HUES48 (cell line): ENCODE data around the gene ABCG5.

Experiments
- H3K27ac ChIP-seq: one replicate; pipeline ENCODE4 v1.7.0; 2013; ENCODE audit warnings: low read depth, low read length, inconsistent platforms
- H3K27me3 ChIP-seq: 2 replicates; pipeline ENCODE4 v1.6.1; 2013; ENCODE audit warnings: mild to moderate bottlenecking, low read length; ENCODE audit not compliant: control insufficient read depth, insufficient read depth
- H3K36me3 ChIP-seq: 2 replicates; pipeline ENCODE4 v1.6.1; 2013; ENCODE audit warnings: low read length; ENCODE audit not compliant: control insufficient read depth, insufficient read depth
- H3K4me1 ChIP-seq: 2 replicates; pipeline ENCODE4 v1.6.1; 2013; ENCODE audit warnings: mild to moderate bottlenecking, low read length; ENCODE audit not compliant: control insufficient read depth, insufficient read depth
- H3K4me3 ChIP-seq: 2 replicates; pipeline ENCODE4 v1.5.1; 2013; ENCODE audit warnings: mild to moderate bottlenecking, low read depth, low read length
- H3K9ac ChIP-seq: 2 replicates; pipeline ENCODE4 v1.6.1; 2013; ENCODE audit warnings: mild to moderate bottlenecking, low read depth, low read length, moderate library complexity
- H3K9me3 ChIP-seq: 2 replicates; pipeline ENCODE4 v1.6.1; 2013; ENCODE audit warnings: low read length; ENCODE audit not compliant: control insufficient read depth, insufficient read depth

The ABCG5 gene

DNA sequence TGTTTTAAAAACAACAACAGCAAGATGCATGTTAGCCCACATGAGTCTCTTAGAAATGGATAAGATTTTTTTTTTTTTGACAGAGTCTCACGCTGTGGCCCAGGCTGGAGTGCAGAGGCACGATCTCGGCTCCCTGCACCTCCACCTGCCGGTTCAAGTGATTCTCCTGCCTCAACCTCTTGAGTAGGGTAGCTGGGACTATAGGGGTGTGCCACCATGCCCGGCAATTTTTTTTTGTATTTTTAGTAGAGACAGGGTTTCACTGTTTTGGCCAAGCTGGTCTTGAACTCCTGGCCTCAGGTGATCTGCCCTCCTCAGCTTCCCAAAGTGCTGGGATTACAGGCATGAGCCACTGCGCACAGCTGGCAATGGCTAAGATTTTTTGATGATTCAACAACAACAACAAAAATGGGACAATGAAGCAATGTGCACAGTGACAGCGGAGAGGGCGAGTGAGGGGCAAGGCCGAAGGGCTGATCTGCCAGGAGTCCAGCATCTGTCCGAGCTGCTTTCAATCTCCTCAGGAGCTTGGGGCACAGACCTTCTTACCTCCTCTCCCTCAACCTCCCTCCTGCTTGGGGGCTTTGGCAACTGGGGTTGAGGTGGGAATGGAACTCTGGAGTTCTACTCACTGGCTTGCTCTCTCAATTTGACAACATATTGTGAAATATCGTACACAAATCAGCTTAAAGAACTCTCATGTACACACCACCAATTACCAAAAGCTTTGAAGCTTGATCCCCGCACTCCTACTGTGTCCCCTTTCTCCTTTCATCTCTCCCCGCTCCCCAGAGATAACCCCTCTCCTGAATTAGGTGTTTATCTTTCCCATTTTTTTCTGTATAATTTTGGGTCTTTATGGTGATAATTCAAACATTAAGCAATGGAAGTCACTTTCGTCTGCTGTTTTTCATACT, 3.6 kb upstream of the ABCG5 start:
- Histone ChIP-seq H3K9ac (no peak overlapping the region), H3K27ac (no peak overlapping the region), H3K36me3 (no peaks in the 10 kb centered on the region)

DNA sequence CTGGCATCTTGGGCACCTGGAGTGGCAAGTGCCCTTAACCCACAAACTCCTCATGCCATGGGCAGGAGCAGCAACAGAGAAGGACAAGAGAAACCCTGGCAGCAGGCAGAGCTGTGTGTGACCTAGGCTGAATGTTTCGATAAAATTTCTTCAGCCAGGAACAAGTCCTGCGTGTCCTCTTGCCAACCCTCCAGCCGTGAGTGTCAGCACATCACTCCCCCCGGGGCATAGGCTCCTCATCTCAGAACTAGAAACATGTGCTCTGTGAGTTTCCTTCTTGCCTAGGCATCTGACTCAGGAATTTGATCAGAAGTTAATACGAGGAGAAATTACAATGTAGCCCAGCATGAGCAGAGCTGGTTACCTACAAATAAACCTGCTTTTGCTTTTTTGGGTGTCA, 2.3 kb upstream of the ABCG5 start:
- H3K9ac ChIP-seq = no peak overlapping the region
- no peak overlapping the region for H3K27ac ChIP-seq
- H3K4me3 ChIP-seq = no peak overlapping the region
- H3K9me3 ChIP-seq = no peaks in the 10 kb centered on the region
- H3K4me1 ChIP-seq = no peaks in the 10 kb centered on the region
- H3K27me3 ChIP-seq = no peaks in the 10 kb centered on the region
- H3K36me3 ChIP-seq = no peaks in the 10 kb centered on the region

More for the DNA sequence above, 3.6 kb upstream of the ABCG5 start:
- Histone ChIP-seq H3K27me3 (no peaks in the 10 kb centered on the region), H3K4me1 (no peaks in the 10 kb centered on the region), H3K4me3 (no peak overlapping the region), H3K9me3 (no peaks in the 10 kb centered on the region)

DNA sequence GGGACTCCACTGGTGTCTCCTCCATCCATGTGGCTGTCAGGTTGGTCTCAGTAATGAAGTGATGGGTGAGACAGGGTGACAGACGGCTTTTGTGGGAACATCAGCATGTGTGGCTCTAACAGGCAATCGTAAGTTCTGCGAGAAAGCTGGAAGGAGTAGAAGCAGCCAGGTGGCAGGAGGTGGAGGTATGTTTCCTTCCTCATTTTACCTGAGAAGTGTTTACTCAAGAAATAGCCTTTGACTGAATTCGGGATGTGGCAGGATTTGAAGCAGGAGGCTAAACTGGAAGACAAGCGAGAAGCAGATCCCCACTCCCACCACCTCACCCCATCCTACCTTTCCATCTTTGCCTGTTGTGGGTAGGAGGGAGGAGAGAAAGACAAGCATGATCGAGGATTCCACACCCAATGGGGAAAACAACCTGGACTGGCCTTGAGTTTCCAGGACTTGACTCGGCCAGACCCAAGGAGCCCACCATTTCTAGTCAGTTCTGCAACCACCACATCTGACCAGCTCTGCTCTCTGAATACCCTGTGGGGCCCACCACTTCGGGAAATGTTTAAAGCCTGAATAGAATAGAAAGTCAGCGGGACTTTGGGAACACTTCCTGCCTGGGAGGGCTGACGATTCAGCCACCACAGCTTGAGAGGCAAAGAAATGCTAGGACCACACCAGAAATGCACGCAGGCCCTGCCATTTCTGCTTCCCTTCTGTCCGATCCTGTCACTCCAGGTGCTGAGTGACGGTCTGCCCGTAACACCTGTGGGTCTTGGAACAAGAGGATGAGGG, 1.3 kb upstream of the ABCG5 start:
- no peaks in the 10 kb centered on the region for H3K27me3 ChIP-seq
- no peaks in the 10 kb centered on the region for H3K36me3 ChIP-seq
- no peak overlapping the region for H3K9ac ChIP-seq
- H3K4me3 ChIP-seq = no peak overlapping the region
- no peaks in the 10 kb centered on the region for H3K9me3 ChIP-seq
- H3K4me1 ChIP-seq = no peaks in the 10 kb centered on the region
- no peak overlapping the region for H3K27ac ChIP-seq

DNA sequence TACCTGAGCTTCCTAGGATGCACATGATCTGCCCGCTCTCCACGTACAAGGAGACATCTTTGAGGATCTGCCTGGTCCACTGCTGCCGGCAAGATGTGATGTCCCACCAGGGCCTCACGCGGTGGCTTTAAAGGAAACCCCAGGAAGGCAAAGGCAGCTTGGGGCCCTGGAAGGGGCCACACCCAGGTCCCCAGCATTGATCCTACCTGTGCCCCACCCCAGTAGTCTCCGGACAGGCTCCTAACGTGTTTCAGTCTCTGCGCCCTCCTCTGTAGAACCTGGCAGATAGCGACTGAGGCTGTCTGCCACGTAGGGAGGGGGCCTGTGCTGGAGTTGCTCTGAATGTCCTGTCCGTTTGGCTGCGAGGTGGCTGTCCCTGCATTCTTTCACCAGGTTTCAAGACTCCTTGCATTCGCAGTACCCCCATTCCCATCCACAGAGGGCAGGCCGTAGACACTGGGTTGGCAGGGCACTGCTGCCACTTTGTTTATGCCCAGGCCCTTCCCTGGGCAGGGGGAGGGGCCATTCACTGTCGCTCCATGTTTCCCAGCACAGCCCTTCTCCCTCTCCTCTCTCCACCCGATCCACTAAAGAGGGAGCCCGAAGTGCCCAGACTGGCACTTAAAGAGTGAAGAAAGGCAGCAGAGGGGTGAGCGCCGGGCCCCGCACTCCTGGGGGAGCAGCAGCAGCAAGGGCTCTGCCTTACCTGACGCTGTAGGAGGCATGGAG, 644 bp downstream of the ABCG5 start:
- Histone ChIP-seq H3K9me3 (no peaks in the 10 kb centered on the region), H3K4me3 (no peak overlapping the region), H3K27me3 (no peaks in the 10 kb centered on the region), H3K27ac (no peak overlapping the region), H3K4me1 (no peaks in the 10 kb centered on the region), H3K9ac (no peak overlapping the region), H3K36me3 (no peaks in the 10 kb centered on the region)

DNA sequence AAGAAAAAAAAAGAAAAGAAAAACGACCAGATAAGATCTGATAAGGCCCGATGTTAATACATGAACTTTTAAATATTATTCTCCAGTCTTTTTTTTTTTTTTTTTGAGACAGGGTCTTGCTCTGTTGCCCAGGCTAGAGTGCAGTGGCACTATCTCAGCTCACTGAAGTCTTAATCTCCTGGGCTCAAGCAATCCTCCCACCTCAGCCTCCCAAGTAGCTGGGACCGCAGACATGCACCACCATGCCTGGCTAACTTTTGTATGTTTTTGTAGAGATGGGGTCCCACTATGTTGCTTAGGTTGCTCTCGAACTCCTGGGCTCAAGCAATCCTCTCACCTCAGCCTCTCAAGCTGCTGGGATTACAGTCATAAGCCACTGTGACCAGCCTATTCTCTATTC, 1.6 kb downstream of the ABCG5 start:
- Histone ChIP-seq H3K4me1 (no peaks in the 10 kb centered on the region), H3K9ac (no peak overlapping the region), H3K36me3 (no peaks in the 10 kb centered on the region), H3K9me3 (no peaks in the 10 kb centered on the region), H3K4me3 (no peak overlapping the region), H3K27ac (no peak overlapping the region), H3K27me3 (peaks cover 6% of the 10 kb centered on the region)

DNA sequence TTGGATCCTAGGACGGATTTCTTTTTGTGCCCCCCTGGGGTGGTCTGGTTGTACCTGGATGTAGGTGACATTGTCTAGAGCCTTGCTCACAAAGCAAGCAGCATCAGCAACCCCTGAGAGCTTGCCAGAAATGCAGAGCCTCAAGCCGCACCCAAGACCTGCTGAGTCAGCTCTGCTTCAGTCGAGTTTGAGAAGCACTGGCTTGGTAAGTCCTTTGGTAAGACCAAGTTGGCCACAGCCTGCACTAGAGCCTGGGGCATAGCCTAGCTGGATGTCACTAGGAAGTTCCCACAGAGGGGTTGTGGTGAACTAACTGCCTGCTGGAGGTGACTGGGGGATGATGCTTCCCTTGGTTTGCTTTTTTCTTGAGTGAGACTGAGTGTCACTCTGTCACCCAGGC, 6.2 kb downstream of the ABCG5 start:
- Histone ChIP-seq H3K27me3 (peaks cover 25% of the 10 kb centered on the region), H3K4me1 (no peaks in the 10 kb centered on the region), H3K4me3 (peak overlapping the region; percentile 55), H3K27ac (no peak overlapping the region), H3K9me3 (no peaks in the 10 kb centered on the region), H3K36me3 (no peaks in the 10 kb centered on the region), H3K9ac (no peak overlapping the region)

DNA sequence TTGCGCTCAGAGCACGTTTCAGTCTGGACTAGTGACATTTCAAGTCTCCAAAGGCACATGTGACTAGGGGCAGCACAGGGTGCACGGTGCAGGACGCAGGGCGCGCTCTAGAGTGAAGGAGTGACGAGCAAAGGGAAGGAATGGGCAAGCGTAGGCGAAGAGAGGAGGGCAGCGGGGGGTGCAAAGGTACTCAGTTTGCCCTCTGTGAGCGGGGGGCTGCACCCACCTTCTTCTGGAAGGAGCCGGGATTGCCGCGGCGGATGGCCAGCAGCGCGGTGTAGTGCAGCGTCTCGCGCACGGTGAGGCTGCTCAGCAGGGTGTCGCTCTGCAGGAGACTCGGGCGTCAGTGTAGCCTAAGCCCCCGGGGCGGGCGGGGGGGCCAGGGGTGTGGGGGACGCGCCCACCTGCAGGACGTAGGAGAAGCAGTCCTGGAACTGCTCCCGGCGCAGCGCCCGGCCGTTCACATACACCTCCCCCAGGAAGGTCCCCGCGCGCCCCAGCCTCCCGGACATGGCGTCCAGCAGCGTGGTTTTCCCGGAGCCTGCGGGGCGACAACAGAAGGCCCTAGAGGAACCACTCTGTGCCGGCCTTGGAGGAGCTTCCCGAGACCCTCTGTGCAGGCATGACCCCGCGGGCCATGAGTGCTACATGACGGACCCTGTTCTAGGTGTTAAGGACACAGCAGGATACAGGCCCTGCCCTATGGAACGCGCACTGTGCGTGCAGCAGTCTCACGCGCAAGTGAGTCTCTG, 6.9 kb downstream of the ABCG5 start:
- H3K4me1 ChIP-seq = no peaks in the 10 kb centered on the region
- H3K36me3 ChIP-seq = no peaks in the 10 kb centered on the region
- peak overlapping the region; percentile 55 for H3K4me3 ChIP-seq
- H3K9me3 ChIP-seq = no peaks in the 10 kb centered on the region
- no peak overlapping the region for H3K27ac ChIP-seq
- peaks cover 25% of the 10 kb centered on the region for H3K27me3 ChIP-seq
- no peak overlapping the region; the same call in 1 of the 2 replicates for H3K9ac ChIP-seq

DNA sequence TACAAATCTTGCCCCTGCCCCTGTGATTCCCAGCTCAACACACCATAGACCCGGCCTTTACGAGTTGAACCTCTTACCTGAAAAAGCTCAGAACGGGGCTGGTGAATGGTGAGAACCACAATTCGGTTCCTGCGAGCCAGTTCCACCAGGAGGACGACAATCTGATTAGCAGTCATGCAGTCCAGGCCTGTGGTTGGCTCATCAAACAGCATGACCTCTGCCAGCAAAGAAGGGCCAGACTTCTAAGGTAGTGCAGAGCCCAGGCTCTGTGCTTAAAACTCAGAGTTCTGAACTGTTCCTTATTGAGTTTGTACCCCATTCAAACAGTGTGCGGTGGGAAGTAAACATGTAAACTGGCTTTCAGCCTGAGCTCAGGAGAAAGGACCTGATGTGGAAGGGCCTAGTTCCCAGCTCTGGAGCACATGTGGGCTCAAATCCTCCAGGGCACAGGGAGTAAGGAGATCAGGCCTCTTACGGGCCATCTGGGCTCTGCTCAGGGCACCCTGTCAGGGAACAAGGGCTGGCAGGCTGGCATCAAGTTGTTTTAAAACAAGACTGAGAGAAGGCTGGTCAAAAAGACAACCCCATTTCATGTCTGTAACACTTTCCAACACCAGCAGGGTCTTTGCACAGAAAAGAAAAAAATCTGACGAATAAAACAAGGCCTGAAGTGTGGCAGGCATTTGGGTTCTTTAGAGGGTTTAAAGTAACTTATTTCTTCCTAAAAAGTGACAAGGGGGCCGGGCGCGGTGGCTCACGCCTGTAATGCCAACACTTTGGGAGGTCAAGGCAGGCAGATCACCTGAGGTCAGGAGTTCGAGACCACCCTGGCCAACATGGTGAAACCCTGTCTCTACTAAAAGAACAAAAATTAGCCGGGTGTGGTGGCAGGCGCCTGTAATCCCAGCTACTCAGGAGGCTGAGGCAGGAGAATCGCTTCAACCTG, 12.1 kb downstream of the ABCG5 start:
- H3K36me3 ChIP-seq = no peaks in the 10 kb centered on the region
- peaks cover 15% of the 10 kb centered on the region for H3K27me3 ChIP-seq
- no peak overlapping the region for H3K4me3 ChIP-seq
- H3K9ac ChIP-seq = no peak overlapping the region
- H3K4me1 ChIP-seq = no peaks in the 10 kb centered on the region
- no peaks in the 10 kb centered on the region for H3K9me3 ChIP-seq
- H3K27ac ChIP-seq = no peak overlapping the region

DNA sequence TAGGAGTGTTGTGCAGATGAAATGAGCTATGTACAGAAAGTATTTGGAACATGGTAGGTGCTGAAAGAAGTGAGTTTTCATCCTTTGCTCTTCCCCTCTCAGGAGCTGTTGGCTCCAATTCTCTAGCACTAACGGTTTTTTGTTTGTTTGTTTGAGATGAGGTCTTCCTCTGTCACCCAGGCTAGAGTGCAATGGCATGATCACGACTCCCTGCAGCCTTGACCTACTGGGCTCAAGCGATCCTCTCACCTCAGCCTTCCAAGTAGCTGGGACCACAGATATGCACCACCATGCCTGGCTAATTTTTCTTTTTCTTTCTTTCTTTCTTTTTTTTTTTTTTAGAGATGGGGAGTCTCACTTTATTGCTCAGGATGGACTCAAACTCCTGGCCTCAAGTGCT, 12.8 kb downstream of the ABCG5 start:
- Histone ChIP-seq H3K27ac (no peak overlapping the region), H3K9me3 (no peaks in the 10 kb centered on the region), H3K4me3 (no peak overlapping the region), H3K9ac (no peak overlapping the region), H3K36me3 (no peaks in the 10 kb centered on the region), H3K27me3 (peaks cover 8% of the 10 kb centered on the region), H3K4me1 (no peaks in the 10 kb centered on the region)
